IPS-NIHi11 (cell line): ENCODE results near the gene SEMA6C.
"Not testable (repeated sequence)": the region's sequence is repeated elsewhere in the genome, so short reads cannot be mapped to it uniquely, and the experiment has no call there.

Source experiments
- DNase-seq: peaks from one replicate; pipeline ENCODE4 v3.0.0; 2012; ENCODE audit warnings: mixed read lengths, low spot score

Gene SEMA6C

GRCh38 chr1:151146412-151147131 lies at the start of gene SEMA6C:
SEMA6C (minus strand) TSS chr1:151146631; CDS start chr1:151142621, 4,010 bp downstream.
- DNase-seq: peak; percentile 95

GRCh38 chr1:151194894-151195594 lies 48.6 kb upstream of the SEMA6C start:
- DNase-seq: peak; percentile 37

GRCh38 chr1:151193856-151194255 lies 47.4 kb upstream of the SEMA6C start:
- no peak for DNase-seq

GRCh38 chr1:151193304-151193703 lies 46.9 kb upstream of the SEMA6C start:
- DNase-seq: no peak

- no peak for DNase-seq
Observed at GRCh38 chr1:151192047-151192446, 45.6 kb upstream of the SEMA6C start.

- peak; percentile 92 for DNase-seq
Observed at GRCh38 chr1:151189637-151190445, 43.4 kb upstream of the SEMA6C start, which contains the start of gene VPS72. VPS72 (minus strand) TSS chr1:151190197; CDS start chr1:151190121, 76 bp downstream.

GRCh38 chr1:151188667-151189066 lies 42.2 kb upstream of the SEMA6C start:
- DNase-seq: not testable (repeated sequence)

- no peak for DNase-seq
Observed at GRCh38 chr1:151187205-151187604, 40.8 kb upstream of the SEMA6C start.

- no peak for DNase-seq
Observed at GRCh38 chr1:151184211-151184610, 37.8 kb upstream of the SEMA6C start.

GRCh38 chr1:151176514-151177045 lies 30.1 kb upstream of the SEMA6C start:
- no peak for DNase-seq

GRCh38 chr1:151175863-151176262 lies 29.4 kb upstream of the SEMA6C start, which contains the start of gene TMOD4:
TMOD4 (minus strand) TSS chr1:151175981; CDS start chr1:151174875, 1,106 bp downstream.
- DNase-seq: peak; percentile 51

GRCh38 chr1:151175041-151175741 lies 28.8 kb upstream of the SEMA6C start:
- DNase-seq: no peak

GRCh38 chr1:151171190-151171589 lies 24.8 kb upstream of the SEMA6C start:
- DNase-seq: no peak

- DNase-seq: no peak
Observed at GRCh38 chr1:151167116-151167515, 20.7 kb upstream of the SEMA6C start.

- no peak for DNase-seq
Observed at GRCh38 chr1:151166505-151166956, 20.1 kb upstream of the SEMA6C start.

- peak; percentile 93 for DNase-seq
Observed at GRCh38 chr1:151165738-151166504, 19.5 kb upstream of the SEMA6C start, which contains the start of the genes LYSMD1 and SCNM1. LYSMD1 (minus strand) TSS chr1:151165902; CDS start chr1:151165258, 644 bp downstream. SCNM1 (plus strand) TSS chr1:151166144; CDS start chr1:151166153, 9 bp downstream.

GRCh38 chr1:151165281-151165737 lies 18.9 kb upstream of the SEMA6C start:
- peak; percentile 80 for DNase-seq

GRCh38 chr1:151164732-151165280 lies 18.4 kb upstream of the SEMA6C start:
- no peak for DNase-seq

GRCh38 chr1:151159373-151159772 lies 12.9 kb upstream of the SEMA6C start:
- no peak for DNase-seq

- no peak for DNase-seq
Observed at GRCh38 chr1:151158751-151159251, 12.4 kb upstream of the SEMA6C start.
